Transverse colon (tissue), 4 donors: Measurements from ENCODE around the gene SYNE2. TPM values are rescaled to one million over a fixed set of nuclear protein-coding genes. Genes with fewer than 3 reads are reported as not detected.

Source experiments
- DNase-seq: peaks from one replicate; pipeline ENCODE4 v3.0.0-alpha.2; 2019
- H3K27ac ChIP-seq, 4 donors: fragments of 200-600 bp; sonication (generic); 2 replicates each; pipeline ENCODE4 v1.5.1; 2016 to 2018; ENCODE audit warnings: inconsistent platforms in 4 of 4
- H3K27me3 ChIP-seq: fragments of 200-600 bp; sonication (generic); 2 replicates; pipeline ENCODE4 v1.5.1; 2017; ENCODE audit warnings: inconsistent platforms
- H3K36me3 ChIP-seq, 4 donors: fragments of 200-600 bp; sonication (generic); 2 replicates each; pipeline ENCODE4 v1.5.1; 2017 to 2019; ENCODE audit warnings: inconsistent platforms in 4 of 4
- H3K4me1 ChIP-seq, 4 donors: fragments of 200-600 bp; sonication (generic); 2 replicates each; pipeline ENCODE4 v1.5.1; 2017 to 2020; ENCODE audit warnings: inconsistent platforms in 4 of 4
- H3K4me3 ChIP-seq, 4 donors: fragments of 200-600 bp; sonication (generic); 1 replicate in 1 of 4; 2 replicates in 3 of 4; pipeline versions ENCODE4 v1.5.1 to v1.6.1; 2017 to 2019; ENCODE audit warnings: inconsistent platforms in 4 of 4
- H3K9me3 ChIP-seq, 2 donors: fragments of 200-600 bp; sonication (generic); 2 replicates each; pipeline ENCODE4 v1.5.1; 2017 to 2019; ENCODE audit warnings: inconsistent platforms in 2 of 2
- CTCF ChIP-seq, 5 experiments: fragments of 200-600 bp in 3 of 5; fragments of 450-650 bp in 2 of 5; sonication (generic) in 3 of 5; IDR thresholded peaks; 1 replicate in 2 of 5; 2 replicates in 3 of 5; pipeline ENCODE4 v1.5.1; 2016 to 2017; ENCODE audit warnings: antibody characterized with exemption in 5 of 5, inconsistent platforms in 3 of 5, mild to moderate bottlenecking in 2 of 5, moderate library complexity in 1 of 5
- EP300 ChIP-seq: sonication (generic); formaldehyde crosslinking; IDR thresholded peaks from one replicate; pipeline ENCODE4 v1.6.1; 2017; ENCODE audit warnings: antibody characterized with exemption, low read depth
- POLR2A ChIP-seq: fragments of 450-650 bp; IDR thresholded peaks from one replicate; pipeline ENCODE4 v1.6.1; 2016; ENCODE audit warnings: antibody characterized with exemption, mild to moderate bottlenecking, moderate library complexity
- POLR2AphosphoS5 ChIP-seq, 3 donors: sonication (generic); formaldehyde crosslinking; IDR thresholded peaks; one replicate each; pipeline ENCODE4 v1.6.1; 2016; ENCODE audit warnings: antibody characterized with exemption in 3 of 3
- WGBS, 2 donors: methylation state at CpG; one replicate each; pipeline ENCODE4 v1.1.5; 2018; ENCODE audit warnings: low coverage in 1 of 2; 5-methylcytosine and 5-hydroxymethylcytosine counted together
- in situ Hi-C, 4 donors: fragments of 200-750 bp; cut with MboI; loops; one replicate each; pipeline versions ENCODE4 v1.15.0 to v1.15.1; 2017; ENCODE audit warnings: low sequenced_read_pairs in 3 of 4, low pct_ligation_motif_present in 1 of 4, low pct_unique_long_range_greater_than_20kb in 1 of 4
- intact Hi-C: fragments of 100-400 bp; cut with DNase I; formaldehyde crosslinking; loops from one replicate; pipeline ENCODE4 v1.15.1; 2023; ENCODE audit warnings: low total_unique reads
- total RNA-seq, 4 donors: library from RNA; depleted of rRNA; stranded (reverse); fragments of >200 nt; gene quantifications; one replicate each; pipeline ENCODE4 v1.1.0, GENCODE V29; 2016

The SYNE2 gene
- total RNA-seq, 4 donors from 2014 or later, result 242 to 491 (median 304) TPM

- H3K27me3 ChIP-seq, result no peaks in the 10 kb centered on the region
- H3K9me3 ChIP-seq, result no peaks in the 10 kb centered on the region
- no peak overlapping the region for H3K4me3 ChIP-seq
- no peak for TF ChIP-seq CTCF (IDR thresholded peaks at IDR 0.05)
- no peak for TF ChIP-seq POLR2AphosphoS5 (IDR thresholded peaks at IDR 0.05)
- H3K36me3 ChIP-seq, result peaks cover 0 to 21% (median 7%) of the 10 kb centered on the region in 4 donors
- H3K27ac ChIP-seq, result no peak overlapping the region
- 90 to 94% methylated on average over 2 of the region's 2 CpGs for WGBS, 2 donors
- no peak for DNase-seq
- intact Hi-C loops, result no loop called here
- no peaks in the 10 kb centered on the region for H3K4me1 ChIP-seq
- in situ Hi-C loops, result no loop called here
Observed at GRCh38 chr14:64049616-64050381, 197.0 kb downstream of the SYNE2 start.

GRCh38 chr14:64053694-64054669 is 201.2 kb downstream of the SYNE2 start:
- intact Hi-C loops, result no loop called here

GRCh38 chr14:64059454-64060198 is 206.8 kb downstream of the SYNE2 start:
- intact Hi-C loops, result no loop called here

More at GRCh38 chr14:64053694-64054669, 201.2 kb downstream of the SYNE2 start:
- WGBS, 2 donors, result 64 to 89% methylated on average over 6 to 10 of the region's 10 CpGs
- H3K4me3 ChIP-seq, result no peak overlapping the region
- H3K9me3 ChIP-seq, result no peaks in the 10 kb centered on the region
- H3K27me3 ChIP-seq, result no peaks in the 10 kb centered on the region
- no peak for TF ChIP-seq CTCF (IDR thresholded peaks at IDR 0.05)
- TF ChIP-seq POLR2A, result no peak
- TF ChIP-seq EP300, result no peak
- no peak for TF ChIP-seq POLR2AphosphoS5 (IDR thresholded peaks at IDR 0.05)
- DNase-seq, result no peak
- H3K27ac ChIP-seq, result no peak overlapping the region
- in situ Hi-C loops, result no loop called here
- no peaks in the 10 kb centered on the region for H3K4me1 ChIP-seq
- H3K36me3 ChIP-seq, result peaks cover 0 to 21% (median 7%) of the 10 kb centered on the region in 4 donors

More at GRCh38 chr14:64059454-64060198, 206.8 kb downstream of the SYNE2 start:
- Histone ChIP-seq H3K27ac (peak overlapping the region in 2 of 4 donors; percentile 8 to 13), H3K4me1 (peaks cover 0 to 3% (median 0%) of the 10 kb centered on the region in 4 donors), H3K4me3 (no peak overlapping the region), H3K27me3 (no peaks in the 10 kb centered on the region), H3K36me3 (peaks cover 0 to 5% (median 2%) of the 10 kb centered on the region in 4 donors), H3K9me3 (no peaks in the 10 kb centered on the region)
- TF ChIP-seq POLR2AphosphoS5 (IDR thresholded peaks at IDR 0.05), result no peak
- no peak for TF ChIP-seq POLR2A
- no peak for TF ChIP-seq EP300
- no peak for TF ChIP-seq CTCF (IDR thresholded peaks at IDR 0.05)
- no peak for DNase-seq
- in situ Hi-C loops, result no loop called here
- 95% methylated on average over 6 of the region's 6 CpGs; no CpG with 5 or more reads in 1 of the 2 donors for WGBS, 2 donors
